Right ventricle myocardium superior (tissue), 1 donor: ENCODE measurements around the gene EFEMP1. TPM values are rescaled to one million over a fixed set of nuclear protein-coding genes. Genes with fewer than 3 reads are reported as not detected.

Source experiments
- ATAC-seq: fragments of 200-7000 bp; cut with Tn5 transposase; one replicate; pipeline ENCODE4 v1.9.1; 2020; ENCODE audit warnings: mild to moderate bottlenecking; ENCODE audit not compliant: poor library complexity
- DNase-seq: peaks from one replicate; pipeline ENCODE4 v3.0.0-alpha.2; 2020
- intact Hi-C: fragments of 100-400 bp; cut with DNase I; formaldehyde crosslinking; loops from one replicate; pipeline ENCODE4 v1.11.2; 2022
- total RNA-seq: library from RNA; stranded (reverse); fragmentation: NEBNext Ultra II Directional; extraction: Animal tissue kit (Norgen Biotek cat#: 25700); gene quantifications from one replicate; pipeline ENCODE4 v1.2.1, GENCODE V29; 2021
- donor health status: DM: no; HTN: yes; CAD: no; lungs with severe emphysema.

EFEMP1 gene
- total RNA-seq, 1 donor from 2014 or later, result 62.5 TPM

DNA sequence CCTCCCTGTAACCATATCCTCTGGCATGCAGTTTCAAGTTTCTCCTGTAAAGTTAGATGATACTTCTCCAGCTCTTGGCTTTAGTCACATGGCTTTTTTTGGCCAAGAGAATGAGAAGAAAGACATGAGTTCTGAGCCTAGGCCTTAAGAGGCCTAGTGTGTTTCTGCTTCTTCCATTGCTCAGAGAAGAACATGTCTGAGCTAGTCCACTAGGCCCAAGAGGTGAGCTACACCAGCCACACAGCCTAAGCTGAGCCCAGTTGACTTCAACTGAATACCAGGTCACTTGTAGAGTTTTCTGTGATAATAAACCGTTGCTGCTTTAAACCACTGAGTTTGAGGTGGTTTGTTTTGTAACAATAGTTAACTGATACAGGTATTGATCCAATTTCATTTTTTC lies 19.9 kb upstream of the EFEMP1 start:
- ATAC-seq, result no peak
- no peak for DNase-seq
- intact Hi-C loops, result no loop called here

DNA sequence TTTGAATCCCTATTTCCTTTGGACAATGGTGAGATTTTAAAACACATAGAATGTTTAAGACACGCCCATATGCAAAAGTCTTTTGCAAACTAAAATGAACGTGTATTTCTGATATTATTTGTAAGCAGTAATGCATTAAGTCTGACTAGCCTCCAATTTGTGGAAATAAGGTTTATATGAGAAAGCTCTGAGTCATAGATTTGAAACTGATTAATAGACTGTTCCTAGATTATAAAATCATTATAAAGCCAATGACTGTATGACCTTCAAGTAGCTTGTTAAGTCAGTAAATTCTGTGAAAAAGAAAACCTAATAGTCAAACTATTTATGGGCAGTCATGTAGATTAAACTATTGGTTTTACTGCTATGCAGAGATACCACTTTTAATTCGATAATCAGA lies 12.8 kb upstream of the EFEMP1 start:
- intact Hi-C loops, result no loop called here
- ATAC-seq (no peak), DNase-seq (no peak)

DNA sequence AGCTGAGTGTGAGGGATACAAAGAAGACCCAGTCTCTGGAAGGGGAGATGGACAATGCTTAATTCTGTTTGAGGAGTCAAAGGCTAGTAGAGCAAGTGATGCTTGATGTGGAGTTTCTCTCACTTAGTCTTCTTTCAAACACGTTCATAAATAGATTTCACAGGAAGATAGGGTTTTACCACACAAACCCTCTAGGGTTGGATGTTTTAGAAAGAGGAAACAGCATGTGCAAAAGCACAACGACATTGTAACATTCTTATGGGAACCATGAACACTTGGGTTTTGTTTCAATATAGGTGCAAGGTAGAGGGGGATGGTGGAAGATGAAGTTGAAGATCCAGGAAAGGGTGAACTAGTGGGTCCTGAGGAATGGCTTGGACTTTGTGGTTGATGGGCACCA lies 10.8 kb upstream of the EFEMP1 start:
- ATAC-seq, result no peak
- DNase-seq, result no peak
- intact Hi-C loops, result no loop called here

DNA sequence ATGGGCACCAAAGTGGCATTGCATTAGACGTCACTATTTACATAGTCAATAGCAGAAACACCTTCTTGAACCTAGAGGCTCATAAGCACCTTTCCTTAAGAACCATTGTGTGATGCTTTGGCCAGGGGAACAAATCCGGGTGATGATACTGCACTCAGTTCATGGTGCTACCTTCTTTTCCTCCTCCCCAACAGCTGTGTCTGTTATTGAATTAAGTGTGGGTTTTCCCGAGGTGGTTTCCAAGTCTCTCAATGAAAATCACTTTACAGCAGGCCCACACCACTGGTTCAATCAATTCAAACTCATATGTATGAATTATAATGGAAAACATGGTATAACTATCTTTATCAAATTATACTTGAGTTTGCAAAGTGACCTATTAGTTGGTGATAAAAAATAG lies 9.3 kb upstream of the EFEMP1 start:
- intact Hi-C loops, result no loop called here
- no peak for ATAC-seq
- DNase-seq, result no peak

DNA sequence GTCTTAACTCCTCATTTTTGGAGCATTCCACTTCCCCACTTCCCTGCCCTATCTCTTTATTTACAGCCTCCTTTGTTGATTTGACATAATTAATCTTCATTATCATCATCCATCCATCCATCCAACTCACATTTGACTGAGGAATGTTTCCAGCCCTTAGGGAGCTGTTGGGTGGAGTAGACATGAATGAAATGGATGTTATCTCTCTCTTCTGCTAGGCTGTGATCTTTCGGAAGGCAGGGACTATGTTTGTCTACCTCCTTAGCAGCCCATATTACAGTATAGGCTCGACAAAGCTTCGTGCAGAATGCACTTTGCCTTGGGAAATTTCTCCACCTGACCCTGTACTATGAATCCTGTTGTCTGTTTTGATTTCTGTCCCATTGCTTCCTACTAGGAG lies 7.7 kb upstream of the EFEMP1 start:
- intact Hi-C loops, result no loop called here
- ATAC-seq, result no peak

DNA sequence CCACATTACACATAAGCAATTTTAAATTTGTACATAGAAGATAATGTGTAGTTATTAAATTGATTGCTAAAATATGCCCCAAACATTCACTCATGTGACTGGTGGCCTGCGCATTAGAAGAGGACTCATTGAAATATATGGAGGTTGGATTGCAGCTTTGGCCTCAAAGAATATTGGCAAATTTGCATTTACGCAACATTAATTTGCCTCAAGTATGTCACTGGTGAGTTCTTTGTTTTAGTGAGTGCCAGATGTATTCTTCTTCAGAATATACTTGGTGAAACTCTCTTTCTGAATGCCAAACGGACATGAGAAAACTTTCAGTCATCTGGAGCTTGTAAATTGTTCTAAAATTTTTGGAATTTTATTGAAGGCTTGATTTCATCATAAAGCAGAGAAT lies 5.9 kb upstream of the EFEMP1 start:
- DNase-seq, result no peak
- ATAC-seq, result no peak
- intact Hi-C loops, result no loop called here

More for the DNA sequence above, 7.7 kb upstream of the EFEMP1 start:
- no peak for DNase-seq

DNA sequence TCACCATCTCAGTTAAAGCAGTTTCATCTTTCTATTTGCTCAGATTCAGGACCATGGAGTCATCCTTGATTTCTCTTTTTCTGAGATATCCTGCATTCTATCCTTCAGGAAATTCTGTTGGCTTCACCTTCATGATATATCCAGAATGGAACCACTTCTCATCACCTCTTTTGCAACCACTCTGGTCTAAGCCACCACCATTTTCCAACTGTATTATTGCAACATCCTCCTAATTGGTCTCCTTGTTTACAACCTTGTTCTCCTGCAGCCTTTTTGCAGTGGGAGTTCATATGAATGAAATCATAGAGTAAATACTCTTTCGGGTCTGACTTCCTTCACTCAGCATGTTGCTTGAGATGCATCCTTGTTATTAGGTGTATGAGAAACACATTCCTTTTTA lies 3.4 kb upstream of the EFEMP1 start:
- intact Hi-C loops, result no loop called here
- ATAC-seq (no peak), DNase-seq (no peak)

DNA sequence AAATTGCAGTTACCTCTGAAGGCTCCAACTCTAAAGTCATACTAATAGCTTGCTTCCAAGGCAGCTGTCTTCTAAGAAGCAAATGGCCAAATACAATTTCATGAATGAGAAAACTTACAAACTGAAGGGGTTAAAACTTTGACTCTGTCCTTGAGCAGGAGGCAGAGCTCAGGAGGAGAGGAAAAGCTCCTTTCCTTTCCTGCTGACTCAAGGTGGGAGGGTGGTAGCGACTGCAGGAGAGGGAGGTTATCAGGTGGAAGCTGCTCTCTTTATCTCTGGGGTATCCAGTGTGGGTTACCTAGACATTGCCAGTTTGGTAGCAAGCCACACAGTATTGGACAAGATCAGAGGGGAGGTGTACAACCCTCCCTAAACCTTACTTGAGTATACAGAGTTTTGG lies 2.7 kb upstream of the EFEMP1 start:
- intact Hi-C loops, result no loop called here
- no peak for DNase-seq
- ATAC-seq, result no peak

DNA sequence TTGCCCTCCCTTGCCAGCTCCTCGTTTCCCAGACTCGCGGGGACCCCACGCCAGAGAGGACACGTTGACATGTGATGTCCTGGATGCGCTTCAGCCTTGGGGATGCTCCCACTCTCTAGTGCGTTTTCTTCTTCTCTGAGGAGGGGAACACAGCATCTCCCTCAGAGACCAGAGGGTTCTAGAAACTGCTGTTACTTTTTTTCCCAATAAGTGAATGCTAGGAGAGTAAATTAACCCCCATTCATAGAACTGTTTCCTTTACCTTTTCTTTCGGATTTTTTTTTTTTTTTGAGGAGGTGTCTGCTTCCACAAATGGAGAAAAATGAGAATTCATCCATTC lies 370 bp upstream of the EFEMP1 start:
- intact Hi-C loops, result no loop called here
- DNase-seq, result no peak
- peak; percentile 24 for ATAC-seq

DNA sequence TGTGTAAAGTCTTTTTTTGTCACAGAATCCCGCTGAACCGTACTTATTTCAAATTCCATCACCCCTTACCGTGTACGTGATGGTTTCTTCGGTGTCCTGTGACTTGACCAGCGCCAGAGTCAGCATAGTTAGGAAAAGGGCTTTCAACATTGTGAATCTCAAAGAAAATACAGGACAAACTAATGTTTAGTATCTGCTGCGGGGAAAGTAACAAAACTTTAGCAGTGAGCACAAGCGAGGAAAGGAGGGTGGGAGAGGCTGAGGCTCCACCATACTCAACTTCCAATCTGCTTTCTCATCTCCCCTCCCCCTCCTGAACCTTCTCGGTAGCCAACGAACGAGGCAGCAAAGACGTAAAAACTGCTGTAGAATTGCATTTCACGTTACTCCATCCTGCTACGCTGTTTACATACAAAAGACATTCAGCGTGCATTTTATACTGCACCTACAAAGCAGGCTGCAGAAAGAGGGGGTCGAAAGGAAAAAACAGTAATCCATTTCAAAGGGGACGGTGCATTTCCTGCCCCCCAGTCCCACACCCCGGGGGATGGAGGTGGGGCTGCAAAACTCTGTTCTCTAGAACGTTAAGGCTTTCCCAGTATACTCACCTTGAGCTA lies 1.2 kb downstream of the EFEMP1 start:
- no peak for DNase-seq
- intact Hi-C loops, result no loop called here
- peak; percentile 23 for ATAC-seq

DNA sequence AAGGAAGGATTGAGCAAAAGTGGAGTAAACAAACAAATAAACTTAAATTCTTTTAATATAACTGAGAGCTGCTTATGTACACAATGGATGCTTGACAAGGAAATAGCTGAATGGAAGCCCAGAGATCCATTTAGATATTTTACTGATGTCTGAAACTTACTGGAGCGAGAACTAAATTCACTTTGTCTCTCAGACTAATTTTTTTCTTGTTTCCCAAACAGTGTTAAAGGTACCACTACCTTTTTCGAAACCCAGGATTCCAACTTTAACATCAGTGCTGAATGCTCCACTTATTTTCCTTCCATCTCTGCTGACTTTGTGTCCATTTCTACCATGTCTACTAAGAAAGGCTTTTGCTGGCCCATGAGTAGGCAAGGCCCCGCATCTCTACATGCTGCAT lies 4.0 kb downstream of the EFEMP1 start:
- ATAC-seq, result no peak
- DNase-seq, result no peak
- intact Hi-C loops, result no loop called here

DNA sequence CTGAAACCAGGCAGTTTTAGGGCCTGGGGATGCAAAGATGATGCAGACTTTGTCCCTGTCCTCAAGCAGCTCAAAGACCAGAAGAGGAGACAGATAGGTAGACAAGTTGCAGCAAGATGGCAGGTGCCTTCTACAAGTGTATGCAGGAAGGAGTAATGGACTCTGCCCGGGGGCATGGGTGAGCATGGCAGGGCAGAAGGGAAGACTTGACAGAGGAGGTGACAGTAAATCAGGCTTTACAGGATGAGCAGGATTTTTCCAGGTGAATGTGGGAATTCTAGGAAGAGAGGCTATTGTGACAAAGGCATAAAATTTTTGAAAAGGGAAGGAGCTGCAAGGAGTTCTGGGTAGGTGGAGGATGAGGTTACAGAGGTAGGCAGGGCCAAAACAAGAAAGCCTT lies 4.7 kb downstream of the EFEMP1 start:
- intact Hi-C loops, result no loop called here
- no peak for DNase-seq
- ATAC-seq, result no peak

DNA sequence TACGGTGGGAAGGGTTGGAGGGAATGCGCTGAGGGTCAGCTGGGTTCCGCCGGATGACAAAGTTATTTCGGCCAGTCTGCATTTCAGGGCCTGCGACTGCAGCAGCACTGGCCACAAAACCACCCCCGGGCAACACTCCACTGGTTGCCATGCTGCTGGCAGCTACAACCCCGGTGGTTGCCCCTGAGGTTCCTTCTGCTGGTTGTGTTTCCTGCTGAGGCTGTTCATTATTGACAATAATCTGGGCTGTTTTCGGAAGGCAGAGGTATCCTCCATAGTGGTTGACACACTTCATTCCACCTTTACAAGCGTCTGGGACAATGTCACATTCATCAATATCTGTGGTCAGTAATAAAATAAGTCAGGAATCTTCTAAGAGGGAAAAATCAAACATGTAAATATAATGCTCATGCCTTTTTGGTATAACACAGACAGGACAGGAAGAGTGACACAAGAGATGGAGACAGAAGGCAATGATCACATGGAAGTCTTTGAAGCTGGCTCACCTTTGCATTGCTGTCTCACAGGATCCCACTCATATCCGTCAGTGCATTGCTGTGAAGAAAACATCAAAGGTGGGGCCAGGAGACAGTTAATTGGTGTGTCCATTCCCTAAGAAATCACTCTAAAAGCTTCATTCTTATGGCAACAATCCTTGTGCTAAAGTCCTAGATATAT lies 5.7 kb downstream of the EFEMP1 start:
- ATAC-seq (no peak), DNase-seq (no peak)
- intact Hi-C loops, result no loop called here

DNA sequence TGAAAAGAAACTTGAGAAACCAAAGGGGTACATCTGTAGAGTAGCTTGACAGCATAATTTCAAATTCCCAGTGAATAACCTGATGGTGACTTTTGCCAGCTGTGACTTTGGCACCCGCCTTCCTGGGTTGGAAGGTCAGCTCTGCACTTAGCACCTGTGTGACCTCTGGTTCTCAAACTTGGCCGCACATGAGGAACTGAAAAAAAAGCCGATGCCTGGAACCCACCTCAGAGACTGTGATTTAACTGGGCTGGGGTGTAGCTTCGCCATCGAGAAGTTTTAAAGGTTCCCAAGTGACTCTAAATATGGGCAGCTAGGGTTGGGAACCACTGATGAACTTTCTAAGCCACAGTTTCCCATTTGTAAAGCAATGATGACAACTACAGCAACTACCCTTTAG lies 6.5 kb downstream of the EFEMP1 start:
- DNase-seq, result no peak
- intact Hi-C loops, result no loop called here
- ATAC-seq, result no peak

DNA sequence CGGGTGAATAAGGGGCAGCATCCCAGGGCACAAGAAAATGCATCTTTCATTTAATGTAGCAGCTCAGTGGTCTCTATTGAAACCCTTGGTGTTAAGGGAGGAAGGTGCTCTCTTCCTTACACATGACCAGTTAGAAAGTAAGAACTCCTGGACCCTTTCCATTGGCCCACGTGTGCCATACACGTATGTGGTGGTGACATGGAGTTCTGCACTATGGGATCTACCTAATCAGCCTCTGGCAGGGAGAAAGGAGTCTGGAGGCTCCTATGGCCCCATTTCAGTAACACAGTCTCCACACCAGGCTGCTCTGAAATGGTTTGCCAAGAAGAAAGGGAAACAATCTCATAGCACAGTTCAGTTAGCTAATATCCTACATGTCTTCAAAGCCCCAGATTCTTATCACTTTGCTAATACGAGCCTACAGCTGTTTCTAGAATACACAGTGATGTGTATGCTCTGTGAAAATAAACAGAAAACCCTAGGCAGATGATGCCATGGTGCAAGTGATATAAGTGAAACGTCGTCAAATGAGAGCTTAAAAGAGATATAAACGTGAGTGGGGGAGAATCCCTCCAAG lies 7.0 kb downstream of the EFEMP1 start:
- intact Hi-C loops, result no loop called here
- DNase-seq, result no peak
- no peak for ATAC-seq

DNA sequence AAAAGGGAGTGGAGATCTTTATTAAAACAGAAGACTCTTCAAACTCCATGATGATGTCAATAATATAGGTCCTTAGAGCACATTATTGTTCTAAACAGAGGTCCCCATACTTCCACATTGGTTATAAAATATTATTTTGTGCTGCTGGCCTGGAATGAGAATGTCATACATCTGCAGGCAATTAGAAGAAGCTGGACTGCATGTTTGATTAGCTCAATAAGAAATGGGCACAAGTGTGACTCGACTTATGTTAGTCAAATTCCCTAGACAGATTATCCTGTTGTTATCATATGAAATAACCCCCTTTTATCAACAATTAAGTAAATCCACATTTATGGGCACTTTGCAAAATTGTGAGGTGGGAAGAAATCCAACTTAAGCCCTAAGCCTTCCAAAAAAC lies 8.8 kb downstream of the EFEMP1 start:
- ATAC-seq (no peak), DNase-seq (no peak)
- intact Hi-C loops, result no loop called here

DNA sequence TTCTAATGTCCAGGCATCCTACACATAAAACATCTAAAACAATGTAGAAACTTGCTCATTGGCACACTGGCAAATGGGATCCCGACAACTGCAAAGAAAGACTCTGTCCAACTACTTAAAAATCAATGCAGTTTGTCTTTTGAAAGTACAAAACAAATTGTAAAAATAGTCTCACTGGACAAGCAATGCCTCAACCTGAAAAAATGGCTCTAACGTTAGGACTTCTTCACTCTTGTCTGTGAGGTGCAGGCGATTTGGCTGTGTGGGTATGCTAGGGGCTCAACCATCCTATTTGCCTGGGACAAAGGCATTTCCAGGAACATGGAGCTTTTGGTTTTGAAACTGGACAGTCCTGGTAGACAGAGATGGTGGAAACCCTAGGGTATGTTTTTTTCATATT lies 10.7 kb downstream of the EFEMP1 start:
- ATAC-seq (no peak), DNase-seq (no peak)
- intact Hi-C loops, result no loop called here

DNA sequence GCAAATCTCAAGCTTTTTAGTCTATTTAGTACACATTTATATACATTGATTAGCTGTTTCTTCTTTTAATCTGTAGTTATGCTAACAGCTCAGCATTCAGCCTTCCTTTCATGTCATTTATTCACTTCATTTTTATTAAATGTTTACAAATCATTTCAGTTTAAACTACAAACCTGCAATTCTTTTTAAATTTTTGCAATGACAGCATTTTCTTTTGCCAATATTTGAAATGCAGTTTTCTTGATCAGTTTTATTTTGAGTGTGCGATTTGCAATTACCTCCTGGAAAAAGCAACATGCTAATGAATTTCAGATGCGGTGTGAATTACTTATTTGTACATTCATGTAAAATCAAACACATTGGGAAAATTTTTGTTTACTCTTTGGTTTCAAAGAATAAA lies 13.5 kb downstream of the EFEMP1 start:
- intact Hi-C loops, result no loop called here
- DNase-seq (no peak), ATAC-seq (no peak)

DNA sequence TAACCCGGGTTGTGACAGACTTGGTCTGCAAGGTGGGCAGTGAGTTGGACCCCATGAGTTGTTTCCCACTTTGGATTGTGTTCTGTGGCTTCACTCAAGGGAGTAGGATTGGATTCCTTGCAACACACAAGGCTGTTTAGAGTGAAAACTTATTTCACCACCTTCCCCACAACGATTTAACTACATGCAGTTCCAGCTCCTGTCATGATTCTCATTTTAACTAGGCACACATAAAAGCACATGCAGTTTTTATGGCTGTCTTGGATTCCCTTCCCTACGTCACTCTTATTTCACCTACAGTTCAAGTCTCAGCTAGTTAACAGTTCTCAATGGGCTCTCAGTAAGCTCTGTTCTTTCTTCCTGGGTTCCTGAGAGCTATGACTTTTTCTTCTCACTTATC lies 15.9 kb downstream of the EFEMP1 start:
- ATAC-seq (no peak), DNase-seq (no peak)
- intact Hi-C loops, result no loop called here

DNA sequence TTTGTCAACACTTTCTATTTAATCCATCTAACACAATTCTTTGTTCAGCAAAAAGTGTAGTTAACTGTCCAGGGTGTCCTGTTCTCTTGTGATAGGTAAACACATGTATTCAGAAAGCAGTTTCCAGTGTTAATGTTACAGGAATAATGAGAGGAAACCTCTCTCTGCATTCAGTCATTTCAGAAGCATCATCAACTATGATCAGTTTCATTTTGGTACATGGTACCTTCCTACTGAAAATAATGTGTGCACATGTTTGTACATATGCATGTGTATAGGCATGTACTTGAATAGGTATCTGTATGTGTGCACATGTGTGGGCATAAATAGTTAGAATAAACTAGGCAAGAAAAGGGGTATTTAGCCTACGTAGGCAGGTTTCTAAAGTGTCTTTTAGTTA lies 16.6 kb downstream of the EFEMP1 start:
- intact Hi-C loops, result no loop called here
- ATAC-seq, result no peak

DNA sequence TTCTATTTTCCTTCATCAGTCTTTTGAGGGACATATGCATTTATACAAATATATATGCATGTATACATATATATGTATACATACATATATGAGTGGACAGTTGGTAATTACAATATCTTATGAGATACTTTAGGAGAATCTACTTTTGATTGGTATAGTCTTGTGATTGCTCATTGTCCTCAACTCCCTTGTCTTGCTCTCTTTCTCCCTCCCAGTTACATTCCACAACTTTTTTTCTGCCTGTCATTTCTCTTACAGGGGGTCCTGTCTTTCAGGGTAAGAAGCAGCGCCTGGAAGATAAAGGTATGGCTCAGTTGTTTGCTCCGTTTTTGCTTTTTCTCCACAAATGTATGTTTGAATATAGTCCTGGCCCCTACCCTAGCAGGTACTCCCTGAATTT lies 19.9 kb downstream of the EFEMP1 start:
- ATAC-seq (no peak), DNase-seq (no peak)
- intact Hi-C loops, result no loop called here

More for the DNA sequence above, 16.6 kb downstream of the EFEMP1 start:
- no peak for DNase-seq
